GM12892 (cell line): ENCODE measurements around the gene NCR3LG1.

Source experiments
- DNase-seq: peaks from one replicate; pipeline ENCODE4 v3.0.0; 2011; ENCODE audit not compliant: insufficient read length
- FAIRE-seq: peaks from 2 replicates; lab custom pipeline; 2011; peaks lifted over from hg19 to GRCh38; lab: Jason Lieb, UNC
- POLR2A ChIP-seq: IDR thresholded peaks from 2 replicates; pipeline ENCODE4 v1.6.1; 2011; ENCODE audit warnings: low read depth, low read length, control low read depth
- POLR2AphosphoS5 ChIP-seq: IDR thresholded peaks from 2 replicates; pipeline ENCODE4 v1.6.1; 2011; ENCODE audit warnings: low read depth, low read length, control low read depth
- TAF1 ChIP-seq: IDR thresholded peaks from 2 replicates; pipeline ENCODE4 v1.6.1; 2011; ENCODE audit warnings: low read depth, mild to moderate bottlenecking, control low read depth, low read length, borderline replicate concordance

The NCR3LG1 gene

GRCh38 chr11:17407575-17407974 lies 56.0 kb downstream of the NCR3LG1 start:
- TF ChIP-seq POLR2A, result no peak
- no peak for TF ChIP-seq POLR2AphosphoS5
- TF ChIP-seq TAF1, result no peak
- DNase-seq (no peak), FAIRE-seq (no peak)

DNA sequence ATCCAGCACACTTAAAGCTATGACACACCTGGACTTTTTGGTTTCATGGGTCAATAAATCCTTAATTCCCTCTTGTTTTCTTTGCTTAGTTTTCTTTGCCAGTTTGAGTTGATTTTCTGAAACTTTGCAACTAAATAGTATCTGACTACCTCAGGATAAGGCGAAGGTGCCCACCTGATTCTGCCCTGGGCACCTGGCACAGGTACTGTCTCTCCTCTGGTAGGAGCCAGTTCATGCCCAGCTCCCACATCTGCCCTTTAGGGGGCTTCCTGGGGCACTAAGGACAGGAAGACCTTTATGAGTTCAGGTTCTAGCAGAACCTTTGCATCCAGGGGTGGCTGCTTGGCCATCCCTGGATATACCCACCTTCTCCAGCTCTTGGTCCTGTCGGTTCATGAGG lies 56.4 kb downstream of the NCR3LG1 start:
- no peak for TF ChIP-seq POLR2AphosphoS5
- no peak for TF ChIP-seq POLR2A
- no peak for TF ChIP-seq TAF1
- no peak for DNase-seq
- FAIRE-seq, result no peak

GRCh38 chr11:17408641-17409040 lies 57.0 kb downstream of the NCR3LG1 start:
- DNase-seq (no peak), FAIRE-seq (no peak)
- TF ChIP-seq POLR2AphosphoS5, result no peak
- no peak for TF ChIP-seq POLR2A
- TF ChIP-seq TAF1, result no peak

- TF ChIP-seq POLR2A (no peak), POLR2AphosphoS5 (no peak), TAF1 (no peak)
- FAIRE-seq (no peak), DNase-seq (no peak)
Measured at GRCh38 chr11:17410606-17411379, 59.2 kb downstream of the NCR3LG1 start.

DNA sequence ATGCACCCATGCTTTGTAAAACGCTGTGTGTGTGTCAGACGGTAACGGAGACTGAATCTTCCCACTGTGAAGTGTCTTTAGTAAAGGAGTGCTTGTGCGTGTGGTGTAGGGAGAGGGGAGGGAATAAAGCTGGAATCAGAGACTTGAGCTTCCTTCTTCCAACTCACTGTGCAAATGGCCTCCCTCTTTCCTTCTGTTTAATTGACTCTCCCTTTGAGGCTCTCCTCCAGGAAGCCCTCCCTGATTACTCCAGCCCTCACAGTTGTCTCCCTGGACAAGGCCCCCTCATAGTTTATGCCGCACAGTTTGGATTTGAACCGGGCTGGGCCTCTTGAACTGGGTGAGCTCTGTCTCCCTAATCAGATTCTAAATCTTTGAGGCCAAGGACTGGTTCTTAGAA lies 59.8 kb downstream of the NCR3LG1 start:
- TF ChIP-seq TAF1 (no peak), POLR2AphosphoS5 (no peak), POLR2A (no peak)
- DNase-seq (no peak), FAIRE-seq (no peak)

GRCh38 chr11:17412488-17413180 lies 61.0 kb downstream of the NCR3LG1 start:
- DNase-seq, result no peak

DNA sequence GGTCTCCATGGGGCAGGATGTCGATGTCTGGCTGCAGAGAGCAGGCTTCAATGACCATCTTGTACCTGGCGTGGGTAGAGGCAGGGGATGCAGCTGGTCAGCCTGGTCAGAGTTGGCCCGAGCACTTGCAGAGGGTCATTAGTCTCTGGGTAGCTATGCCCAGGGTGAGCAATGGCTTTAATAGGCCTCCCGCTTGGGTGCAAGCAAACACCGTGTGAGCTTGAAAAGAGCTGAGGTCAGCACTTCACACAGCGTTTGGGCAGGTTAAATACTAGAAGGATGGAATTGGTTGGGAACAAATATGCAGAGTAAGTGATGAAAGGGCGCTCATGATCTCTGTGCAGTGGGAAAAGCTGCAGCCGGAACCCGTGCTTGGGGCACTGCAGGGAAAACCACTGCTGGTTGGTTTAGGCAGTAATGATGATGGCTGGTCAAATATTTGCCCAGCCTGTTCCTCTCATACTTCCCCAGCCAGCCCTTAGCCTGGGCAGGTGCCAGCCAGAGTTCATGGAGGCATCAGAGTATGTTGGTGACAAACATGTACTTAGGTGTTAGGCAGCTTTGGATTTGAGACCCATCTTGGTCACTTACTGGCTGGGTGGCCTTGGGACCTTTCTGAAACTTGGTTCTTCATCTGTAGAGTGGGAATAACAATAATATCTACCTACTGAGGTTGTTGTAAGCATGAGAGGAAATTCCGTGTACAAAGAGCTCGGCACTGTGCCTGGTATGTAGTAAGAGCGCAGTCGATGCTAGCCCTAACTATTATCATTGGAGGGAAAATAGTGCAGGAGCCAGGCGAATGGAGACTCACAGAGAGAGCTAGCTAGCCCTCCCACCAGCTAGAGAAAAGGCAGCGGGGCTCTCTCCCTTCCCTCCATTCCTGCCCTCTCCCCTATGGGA lies 62.1 kb downstream of the NCR3LG1 start:
- FAIRE-seq, result no peak
- no peak for DNase-seq
- no peak for TF ChIP-seq POLR2AphosphoS5
- no peak for TF ChIP-seq TAF1
- no peak for TF ChIP-seq POLR2A

More at GRCh38 chr11:17412488-17413180, 61.0 kb downstream of the NCR3LG1 start:
- FAIRE-seq, result no peak
- no peak for TF ChIP-seq POLR2A
- TF ChIP-seq POLR2AphosphoS5, result no peak
- TF ChIP-seq TAF1, result no peak

DNA sequence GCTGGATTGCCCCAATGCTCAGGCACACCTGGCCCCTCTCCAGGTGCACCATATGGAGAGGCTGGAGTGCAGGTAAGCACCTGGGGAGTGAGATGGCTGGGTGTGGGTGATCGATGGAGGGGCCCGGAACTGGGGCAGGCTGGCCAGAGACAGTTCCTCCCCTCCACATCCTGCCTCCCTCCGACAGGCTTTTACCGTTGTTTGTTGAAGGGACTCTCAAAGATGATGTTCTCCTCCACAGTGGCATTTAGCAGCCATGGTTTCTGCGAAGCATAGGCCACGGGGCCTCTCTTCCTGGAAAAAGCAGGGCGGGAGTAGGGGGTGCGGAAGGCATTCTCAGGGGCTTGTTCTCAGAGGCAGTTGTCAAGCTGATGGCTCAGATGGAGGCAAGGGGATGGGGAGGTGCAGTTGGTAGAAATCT lies 62.7 kb downstream of the NCR3LG1 start:
- TF ChIP-seq POLR2AphosphoS5 (no peak), TAF1 (no peak), POLR2A (no peak)
- FAIRE-seq, result no peak
- no peak for DNase-seq

DNA sequence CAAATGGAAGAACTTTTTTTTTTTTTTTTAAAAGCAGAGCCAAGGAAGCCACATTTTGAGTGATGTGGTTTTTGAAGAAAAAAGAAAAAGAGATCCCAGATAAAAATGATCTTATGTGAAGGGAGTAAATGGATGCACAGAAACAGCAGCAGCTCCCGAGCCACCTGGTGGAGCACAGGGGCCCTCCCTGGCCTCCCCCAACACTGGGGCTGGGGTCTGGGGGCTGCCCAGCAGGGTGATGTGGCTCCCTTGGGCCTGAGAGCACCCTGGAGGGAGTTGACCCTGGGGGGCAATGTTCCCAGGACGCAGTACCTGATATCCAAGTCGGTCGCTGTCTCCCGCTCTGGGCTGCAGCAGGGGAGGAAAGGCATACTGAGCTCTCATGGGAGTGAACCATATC lies 63.4 kb downstream of the NCR3LG1 start:
- DNase-seq (no peak), FAIRE-seq (no peak)
- TF ChIP-seq POLR2AphosphoS5 (no peak), TAF1 (no peak), POLR2A (no peak)

DNA sequence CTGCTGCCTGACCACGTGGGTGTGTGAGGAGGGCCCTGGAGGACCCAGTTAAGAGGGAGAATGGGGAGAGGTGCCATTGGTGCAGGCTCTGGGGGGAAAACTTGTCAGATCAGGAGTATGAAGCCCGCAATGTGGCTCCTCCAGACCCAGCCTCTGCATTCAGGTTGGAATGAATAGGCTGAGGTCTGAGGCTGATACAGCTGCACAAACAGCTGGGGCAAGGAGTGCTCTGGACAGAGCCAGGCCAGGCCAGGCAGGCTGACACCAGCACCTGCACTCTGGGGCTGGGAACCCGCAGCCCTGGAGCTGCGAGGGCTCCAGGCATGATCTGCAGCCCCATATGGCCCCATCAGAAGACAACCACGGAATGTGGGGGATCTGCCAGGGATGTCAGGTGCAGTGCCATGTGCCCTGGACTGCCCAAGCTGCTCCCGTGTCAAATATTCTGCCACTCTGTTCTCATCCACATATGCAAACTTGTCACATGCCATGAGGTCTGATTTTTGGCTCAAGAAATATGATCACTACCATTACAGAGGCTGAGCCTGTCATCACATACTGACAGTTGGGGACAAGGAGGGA lies 64.0 kb downstream of the NCR3LG1 start:
- no peak for FAIRE-seq
- TF ChIP-seq POLR2A (no peak), POLR2AphosphoS5 (no peak), TAF1 (no peak)
- no peak for DNase-seq

GRCh38 chr11:17416492-17416891 lies 64.9 kb downstream of the NCR3LG1 start:
- FAIRE-seq (no peak), DNase-seq (no peak)
- TF ChIP-seq POLR2A, result no peak
- no peak for TF ChIP-seq POLR2AphosphoS5
